ENCODE measurements around the gene RAB25. TPM values are rescaled to one million over a fixed set of nuclear protein-coding genes. Genes with fewer than 3 reads are reported as not detected.

The RAB25 gene
- total and polyA plus RNA-seq, 4 experiments from 2014 or later, result 0.53 to 6.6 (median 3.7) TPM

DNA sequence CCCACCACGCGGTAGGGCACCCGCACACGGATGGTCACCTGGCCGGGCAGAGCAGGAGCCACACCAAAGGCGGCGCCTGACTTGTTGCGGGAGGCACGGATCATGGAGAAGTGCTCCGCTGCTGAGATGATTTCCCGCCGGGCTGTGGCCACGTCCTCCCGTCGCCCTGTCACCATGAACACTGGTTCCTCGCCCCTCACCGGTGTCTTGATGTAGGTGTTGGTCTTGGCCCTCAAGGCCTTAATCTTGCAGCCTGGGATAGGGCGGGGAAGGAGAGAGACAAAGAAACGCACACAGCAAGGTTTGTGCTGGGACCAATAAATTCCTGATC lies 16.4 kb downstream of the RAB25 start:
- no peaks in the 10 kb centered on the region for H3K9me3 Mint-ChIP-seq
- H3K4me1 Mint-ChIP-seq, result peaks cover 0 to 5% (median 2%) of the 10 kb centered on the region in 4 donors
- peaks cover 10% of the 10 kb centered on the region for H3K4me1 ChIP-seq (ENCODE audit: insufficient read depth, low read length)
- ChIA-PET POLR2A (ENCODE audit: partially characterized antibody) (no interaction called here), CTCF (ENCODE audit: partially characterized antibody) (no interaction called here)
- DNase-seq, result no peak
- H3K4me3 ChIP-seq (ENCODE audit: low read length in 2 of 2), result no peak overlapping the region
- H3K27me3 Mint-ChIP-seq, result peaks cover 3 to 6% of the 10 kb centered on the region in 2 donors
- H3K36me3 Mint-ChIP-seq, result no peaks in the 10 kb centered on the region
- no peak overlapping the region for H3K27ac ChIP-seq (ENCODE audit: low read depth, low read length)
- no peak overlapping the region for H3K27ac Mint-ChIP-seq
- intact Hi-C loops (cut with micrococcal nuclease), result no loop called here
- no peaks in the 10 kb centered on the region for H3K27me3 ChIP-seq (ENCODE audit: insufficient read depth, low read length)
- no peaks in the 10 kb centered on the region for H3K36me3 ChIP-seq (ENCODE audit: insufficient read depth, low read length)
- no peaks in the 10 kb centered on the region for H3K9me3 ChIP-seq (ENCODE audit: control insufficient read depth in 1 of 2, low read length in 2 of 2)
- no peak overlapping the region for H3K4me3 Mint-ChIP-seq

DNA sequence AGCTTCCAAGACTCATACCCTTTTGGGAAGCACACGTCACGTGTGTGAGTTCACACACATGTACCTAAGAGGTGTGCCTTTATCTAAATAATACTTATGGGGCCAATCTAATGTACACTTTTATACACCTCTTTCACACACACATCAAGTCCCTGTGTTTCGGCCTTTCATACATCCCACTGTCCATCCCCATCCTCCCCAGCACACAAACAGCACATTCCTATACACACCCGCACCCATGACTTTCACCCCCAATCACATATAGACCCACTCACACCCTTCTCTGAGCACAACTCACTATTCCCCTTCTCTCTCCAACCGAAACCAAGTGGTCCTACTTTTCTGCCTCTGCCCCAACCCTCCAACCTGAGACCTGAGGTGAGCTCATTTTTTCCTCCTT lies 17.8 kb downstream of the RAB25 start:
- H3K27me3 ChIP-seq (ENCODE audit: insufficient read depth, low read length), result peaks cover 7% of the 10 kb centered on the region
- intact Hi-C loops (cut with micrococcal nuclease), result no loop called here
- peak overlapping the region in 1 of 8 donors; percentile 67 for H3K4me3 Mint-ChIP-seq
- H3K9me3 Mint-ChIP-seq, result no peaks in the 10 kb centered on the region
- H3K4me3 ChIP-seq (ENCODE audit: low read length in 2 of 2), result no peak overlapping the region
- H3K27ac ChIP-seq (ENCODE audit: low read depth, low read length), result no peak overlapping the region
- peaks cover 6 to 13% (median 7%) of the 10 kb centered on the region in 4 donors for H3K4me1 Mint-ChIP-seq
- DNase-seq, result no peak
- ChIA-PET CTCF (ENCODE audit: partially characterized antibody) (interaction anchor here (0.8 to 1.4 kb wide), 3 partner anchors 9 to 12 kb away, joined by 3 to 4 read pairs (median 4); no protein-coding TSS in a partner anchor), POLR2A (ENCODE audit: partially characterized antibody) (no interaction called here)
- no peaks in the 10 kb centered on the region for H3K36me3 ChIP-seq (ENCODE audit: insufficient read depth, low read length)
- H3K9me3 ChIP-seq (ENCODE audit: control insufficient read depth in 1 of 2, low read length in 2 of 2), result no peaks in the 10 kb centered on the region
- peaks cover 19% of the 10 kb centered on the region for H3K4me1 ChIP-seq (ENCODE audit: insufficient read depth, low read length)
- peak overlapping the region in 2 of 7 donors; percentile 35 to 55 for H3K27ac Mint-ChIP-seq
- H3K27me3 Mint-ChIP-seq, result peaks cover 9 to 10% of the 10 kb centered on the region in 2 donors
- no peaks in the 10 kb centered on the region for H3K36me3 Mint-ChIP-seq

DNA sequence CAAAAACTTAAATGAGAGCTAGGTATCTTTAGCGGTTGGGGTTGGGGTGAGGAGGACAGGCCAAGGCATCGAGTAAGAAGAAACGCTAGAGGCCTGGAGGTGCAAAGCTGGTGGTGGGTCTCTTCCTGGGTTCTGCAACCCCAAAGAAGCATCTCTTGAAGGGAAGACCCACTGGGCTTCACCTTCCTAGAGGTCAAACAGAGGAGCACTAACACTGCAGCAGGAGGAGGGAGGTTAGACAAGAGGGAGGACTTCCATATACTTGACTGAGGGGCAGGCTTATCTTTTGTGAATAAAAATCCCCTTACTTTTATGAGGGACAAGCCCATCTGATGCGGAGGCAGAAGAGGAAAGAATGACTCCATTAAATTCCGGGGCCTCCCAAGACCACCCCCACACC lies 18.8 kb downstream of the RAB25 start:
- Mint-ChIP-seq H3K9me3 (no peaks in the 10 kb centered on the region), H3K36me3 (no peaks in the 10 kb centered on the region), H3K27me3 (peaks cover 10 to 13% of the 10 kb centered on the region in 2 donors), H3K4me1 (peaks cover 6 to 15% (median 9%) of the 10 kb centered on the region in 4 donors), H3K27ac (no peak overlapping the region), H3K4me3 (peak overlapping the region in 4 of 8 donors; percentile 14 to 77 (median 47))
- DNase-seq, result no peak
- ChIA-PET POLR2A (ENCODE audit: partially characterized antibody) (no interaction called here), CTCF (ENCODE audit: partially characterized antibody) (interaction anchor here (0.8 kb wide), 2 partner anchors 8 to 11 kb away, joined by 3 read pairs; no protein-coding TSS in a partner anchor)
- Histone ChIP-seq H3K27me3 (ENCODE audit: insufficient read depth, low read length) (peaks cover 10% of the 10 kb centered on the region), H3K9me3 (ENCODE audit: control insufficient read depth in 1 of 2, low read length in 2 of 2) (no peaks in the 10 kb centered on the region), H3K4me1 (ENCODE audit: insufficient read depth, low read length) (peaks cover 19% of the 10 kb centered on the region), H3K27ac (ENCODE audit: low read depth, low read length) (no peak overlapping the region), H3K36me3 (ENCODE audit: insufficient read depth, low read length) (no peaks in the 10 kb centered on the region), H3K4me3 (ENCODE audit: low read length in 2 of 2) (no peak overlapping the region)
- intact Hi-C loops (cut with micrococcal nuclease), result no loop called here

DNA sequence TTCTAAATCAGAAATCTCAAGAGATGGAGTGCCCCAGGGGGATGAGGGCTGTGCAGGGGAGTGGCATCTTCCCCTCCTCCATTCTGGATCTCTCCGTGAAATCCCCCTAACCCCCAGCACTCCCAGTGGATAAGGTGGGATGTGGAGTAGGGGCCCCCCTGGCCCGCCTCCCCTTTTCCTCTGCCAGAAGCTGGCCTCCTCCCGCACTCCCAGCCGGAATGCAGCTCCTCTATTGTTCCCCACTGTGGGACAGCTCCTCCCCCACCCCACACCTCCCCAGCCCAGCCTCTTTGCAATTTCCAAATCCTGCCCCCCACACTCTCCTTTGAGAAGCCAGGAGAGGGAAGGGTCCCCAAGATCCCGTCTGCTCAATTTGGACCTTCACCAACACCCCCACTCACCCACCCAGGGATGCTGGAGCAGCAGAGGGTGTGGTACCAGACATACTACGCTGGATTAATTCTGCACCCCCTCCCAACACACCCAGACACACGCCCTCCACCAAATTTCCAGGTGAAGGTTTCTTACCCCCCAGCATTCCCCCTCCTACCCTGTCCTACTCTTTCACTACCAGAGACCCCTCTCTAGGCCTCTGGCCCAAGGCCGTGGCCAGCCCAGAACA lies 19.4 kb downstream of the RAB25 start:
- Histone ChIP-seq H3K4me3 (ENCODE audit: low read length in 2 of 2) (no peak overlapping the region), H3K36me3 (ENCODE audit: insufficient read depth, low read length) (no peaks in the 10 kb centered on the region), H3K27ac (ENCODE audit: low read depth, low read length) (no peak overlapping the region), H3K27me3 (ENCODE audit: insufficient read depth, low read length) (peaks cover 10% of the 10 kb centered on the region), H3K9me3 (ENCODE audit: control insufficient read depth in 1 of 2, low read length in 2 of 2) (no peaks in the 10 kb centered on the region), H3K4me1 (ENCODE audit: insufficient read depth, low read length) (peaks cover 19% of the 10 kb centered on the region)
- ChIA-PET CTCF (ENCODE audit: partially characterized antibody) (interaction anchor here (0.8 kb wide), 1 partner anchor 10 kb away, joined by 3 read pairs; no protein-coding TSS in a partner anchor), POLR2A (ENCODE audit: partially characterized antibody) (no interaction called here)
- intact Hi-C loops (cut with micrococcal nuclease), result no loop called here
- Mint-ChIP-seq H3K27ac (no peak overlapping the region), H3K4me1 (peaks cover 5 to 15% (median 9%) of the 10 kb centered on the region in 4 donors), H3K9me3 (no peaks in the 10 kb centered on the region), H3K4me3 (peak overlapping the region in 1 of 8 donors; percentile 68), H3K36me3 (no peaks in the 10 kb centered on the region), H3K27me3 (peaks cover 10 to 15% of the 10 kb centered on the region in 2 donors)
- DNase-seq, result no peak

DNA sequence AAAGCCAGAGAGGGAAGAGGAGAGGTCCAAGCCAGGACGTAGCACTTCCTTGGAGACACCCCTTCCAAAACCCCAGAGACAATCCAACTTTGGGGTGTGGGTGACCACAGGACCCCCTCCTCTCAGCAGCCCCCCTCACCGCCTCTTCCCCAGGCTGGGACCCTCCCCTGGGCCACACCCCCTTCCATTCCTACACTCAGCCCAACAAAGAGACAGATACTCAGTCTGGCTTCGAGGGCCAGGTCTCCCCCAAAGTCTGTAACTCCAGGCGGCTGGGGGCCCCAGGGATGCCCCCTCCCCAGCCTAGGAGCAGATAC lies 19.9 kb downstream of the RAB25 start:
- peaks cover 19% of the 10 kb centered on the region for H3K4me1 ChIP-seq (ENCODE audit: insufficient read depth, low read length)
- no peak for DNase-seq
- H3K36me3 ChIP-seq (ENCODE audit: insufficient read depth, low read length), result no peaks in the 10 kb centered on the region
- ChIA-PET CTCF (ENCODE audit: partially characterized antibody) (no interaction called here), POLR2A (ENCODE audit: partially characterized antibody) (no interaction called here)
- no peaks in the 10 kb centered on the region for H3K9me3 ChIP-seq (ENCODE audit: control insufficient read depth in 1 of 2, low read length in 2 of 2)
- H3K9me3 Mint-ChIP-seq, result no peaks in the 10 kb centered on the region
- H3K36me3 Mint-ChIP-seq, result no peaks in the 10 kb centered on the region
- no peak overlapping the region for H3K27ac Mint-ChIP-seq
- peak overlapping the region in 4 of 8 donors; percentile 20 to 68 (median 24) for H3K4me3 Mint-ChIP-seq
- no peak overlapping the region for H3K4me3 ChIP-seq (ENCODE audit: low read length in 2 of 2)
- H3K27me3 ChIP-seq (ENCODE audit: insufficient read depth, low read length), result peaks cover 10% of the 10 kb centered on the region
- H3K4me1 Mint-ChIP-seq, result peaks cover 5 to 15% (median 9%) of the 10 kb centered on the region in 4 donors
- intact Hi-C loops (cut with micrococcal nuclease), result no loop called here
- H3K27me3 Mint-ChIP-seq, result peaks cover 10 to 16% of the 10 kb centered on the region in 2 donors
- H3K27ac ChIP-seq (ENCODE audit: low read depth, low read length), result no peak overlapping the region

DNA sequence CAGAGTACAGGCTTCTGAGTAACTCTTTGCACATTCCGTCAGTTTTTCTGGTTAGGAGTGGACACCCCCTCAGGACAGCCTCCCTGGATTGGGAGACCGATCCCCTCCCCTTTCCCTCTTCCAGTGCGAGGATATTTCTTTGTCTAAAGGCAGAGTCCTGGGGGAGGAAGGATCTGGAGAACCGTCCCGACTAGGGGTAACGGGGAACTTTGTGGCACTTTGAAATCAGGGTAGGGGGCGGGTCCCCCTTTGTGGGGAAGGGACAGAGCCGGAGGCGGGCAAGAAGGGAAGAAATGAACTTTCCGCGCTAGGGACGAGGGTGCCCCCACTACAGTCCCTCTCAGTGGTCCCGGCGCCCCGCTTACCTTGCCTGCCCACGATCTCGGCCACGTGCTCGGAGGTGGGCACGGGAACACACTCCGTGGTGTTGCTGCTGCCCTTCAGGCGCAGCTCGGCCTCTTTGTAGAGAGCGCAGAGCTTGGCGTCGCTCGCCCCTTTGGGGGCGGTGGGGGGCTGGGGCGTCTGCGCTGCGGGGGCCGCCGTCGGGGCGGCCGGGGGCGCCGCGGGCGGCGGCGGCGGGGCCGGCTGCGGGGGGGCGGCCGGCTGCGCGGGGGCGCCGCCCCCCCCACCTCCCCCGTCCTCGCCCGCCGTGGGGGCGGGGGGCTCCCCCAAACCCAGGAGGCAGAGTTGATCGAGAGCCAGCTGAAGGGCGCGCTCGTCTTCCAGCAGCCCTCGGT lies 20.4 kb downstream of the RAB25 start:
- no peaks in the 10 kb centered on the region for H3K36me3 ChIP-seq (ENCODE audit: insufficient read depth, low read length)
- H3K27ac Mint-ChIP-seq, result no peak overlapping the region

DNA sequence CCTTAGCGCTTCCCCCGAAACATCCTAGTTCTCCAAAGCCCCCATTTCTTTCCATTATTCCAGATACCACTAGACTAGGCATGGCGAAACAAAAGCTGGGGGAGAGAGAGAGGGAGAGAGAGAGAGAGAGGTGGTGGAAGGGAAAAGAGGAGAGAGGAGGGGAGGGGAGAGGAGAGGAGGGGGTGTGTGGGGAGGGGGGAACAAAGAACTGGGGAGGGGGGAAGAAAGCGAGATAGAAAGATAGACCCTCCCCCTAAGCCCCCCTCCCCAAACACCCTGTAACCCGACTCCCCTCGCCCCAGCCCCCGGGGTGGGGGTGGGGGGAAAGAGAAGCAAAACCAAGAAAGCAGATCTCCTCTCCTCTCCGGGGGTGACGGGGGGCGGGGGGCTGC lies 21.0 kb downstream of the RAB25 start:
- Histone ChIP-seq H3K4me3 (ENCODE audit: low read length in 2 of 2) (peak overlapping the region; percentile 68 to 81), H3K27me3 (ENCODE audit: insufficient read depth, low read length) (peaks cover 10% of the 10 kb centered on the region), H3K4me1 (ENCODE audit: insufficient read depth, low read length) (peaks cover 19% of the 10 kb centered on the region), H3K27ac (ENCODE audit: low read depth, low read length) (no peak overlapping the region), H3K9me3 (ENCODE audit: control insufficient read depth in 1 of 2, low read length in 2 of 2) (no peaks in the 10 kb centered on the region), H3K36me3 (ENCODE audit: insufficient read depth, low read length) (no peaks in the 10 kb centered on the region)
- H3K27me3 Mint-ChIP-seq, result peaks cover 10 to 20% of the 10 kb centered on the region in 2 donors
- ChIA-PET CTCF (ENCODE audit: partially characterized antibody) (interaction anchor here (3.0 kb wide), 1 partner anchor 144 kb away, joined by 8 read pairs; no protein-coding TSS in a partner anchor), POLR2A (ENCODE audit: partially characterized antibody) (interaction anchor here (0.7 kb wide), 1 partner anchor 131 kb away, joined by 3 read pairs; the partner anchor contains the start of gene PMF1)
- no peak overlapping the region for H3K27ac Mint-ChIP-seq
- intact Hi-C loops (cut with micrococcal nuclease), result loop anchor here (1.0 to 2.0 kb wide), 2 partner anchors 28 to 131 kb away; partner anchors contain the start of genes LAMTOR2 and PMF1
- no peaks in the 10 kb centered on the region for H3K9me3 Mint-ChIP-seq
- peak overlapping the region; percentile 64 to 86 (median 82) for H3K4me3 Mint-ChIP-seq
- no peaks in the 10 kb centered on the region for H3K36me3 Mint-ChIP-seq
- DNase-seq, result no peak
- H3K4me1 Mint-ChIP-seq, result peaks cover 5 to 15% (median 9%) of the 10 kb centered on the region in 4 donors

More for the DNA sequence above, 20.4 kb downstream of the RAB25 start:
- Histone ChIP-seq H3K9me3 (ENCODE audit: control insufficient read depth in 1 of 2, low read length in 2 of 2) (no peaks in the 10 kb centered on the region), H3K4me3 (ENCODE audit: low read length in 2 of 2) (peak overlapping the region in 1 of 2 donors; percentile 81), H3K27ac (ENCODE audit: low read depth, low read length) (no peak overlapping the region), H3K4me1 (ENCODE audit: insufficient read depth, low read length) (peaks cover 19% of the 10 kb centered on the region), H3K27me3 (ENCODE audit: insufficient read depth, low read length) (peaks cover 10% of the 10 kb centered on the region)
- intact Hi-C loops (cut with micrococcal nuclease), result no loop called here
- peak overlapping the region; percentile 53 to 86 (median 77) for H3K4me3 Mint-ChIP-seq
- H3K4me1 Mint-ChIP-seq, result peaks cover 5 to 15% (median 9%) of the 10 kb centered on the region in 4 donors
- POLR2A ChIA-PET (ENCODE audit: partially characterized antibody), result no interaction called here
- H3K9me3 Mint-ChIP-seq, result no peaks in the 10 kb centered on the region
- H3K27me3 Mint-ChIP-seq, result peaks cover 10 to 20% of the 10 kb centered on the region in 2 donors
- CTCF ChIA-PET (ENCODE audit: partially characterized antibody), result interaction anchor here (3.0 kb wide), 1 partner anchor 144 kb away, joined by 8 read pairs; no protein-coding TSS in a partner anchor
- no peaks in the 10 kb centered on the region for H3K36me3 Mint-ChIP-seq
- no peak for DNase-seq
